ENCODE results near the gene DCUN1D1. TPM values are rescaled to one million over a fixed set of nuclear protein-coding genes. Genes with fewer than 3 reads are reported as not detected.

Gene DCUN1D1
- total RNA-seq: 30.9 and 42.2 TPM in 2 replicates

GRCh38 chr3:182980204-182981037, at the start of gene DCUN1D1:
TSS of gene DCUN1D1 (minus strand) at chr3:182980538. CDS start at chr3:182980489, 49 bp downstream.

Other genes starting within 250 kb of the DCUN1D1 start
- gene ATP11B, start 187.0 kb downstream of the DCUN1D1 start, total RNA-seq: 55.2 and 66.0 TPM in 2 replicates
- 21.4 and 36.9 TPM in 2 replicates for gene MCCC1, start 119.0 kb upstream of the DCUN1D1 start, total RNA-seq
- gene LAMP3, start 182.2 kb upstream of the DCUN1D1 start, total RNA-seq: 0.32 and 2.1 TPM in 2 replicates

All from epithelial cell of umbilical artery (primary cell).